GM13976 (cell line): ENCODE measurements around the gene PTPN4.

Experiments
- DNase-seq: peaks from one replicate; pipeline ENCODE4 v3.0.0; 2012; ENCODE audit warnings: low spot score
- CTCF ChIP-seq: IDR thresholded peaks from 2 replicates; pipeline ENCODE4 v1.5.1; 2012; ENCODE audit warnings: borderline replicate concordance, mild to moderate bottlenecking; ENCODE audit not compliant: insufficient read depth; ENCODE audit errors: extremely low read depth, missing control alignments, control extremely low read depth
- in situ Hi-C: fragments of 300-500 bp; cut with MboI; formaldehyde crosslinking; loops from one replicate; pipeline ENCODE4 v1.12.0; 2022; ENCODE audit warnings: low sequenced_read_pairs, mixed read lengths, inconsistent platforms; ENCODE audit not compliant: unreplicated experiment

The PTPN4 gene

GRCh38 chr2:119739580-119740255 lies 20.0 kb upstream of the PTPN4 start:
- no peak for TF ChIP-seq CTCF
- no peak for DNase-seq
- in situ Hi-C loops: no loop called here

GRCh38 chr2:119741001-119741400 lies 18.7 kb upstream of the PTPN4 start:
- no peak for DNase-seq
- in situ Hi-C loops: no loop called here
- TF ChIP-seq CTCF: no peak

GRCh38 chr2:119741868-119742267 lies 17.9 kb upstream of the PTPN4 start:
- in situ Hi-C loops: no loop called here
- DNase-seq: no peak
- TF ChIP-seq CTCF: no peak

GRCh38 chr2:119744335-119744939 lies 15.3 kb upstream of the PTPN4 start:
- no peak for DNase-seq
- TF ChIP-seq CTCF: no peak
- in situ Hi-C loops: no loop called here

GRCh38 chr2:119745566-119745965 lies 14.2 kb upstream of the PTPN4 start:
- in situ Hi-C loops: no loop called here
- no peak for DNase-seq
- no peak for TF ChIP-seq CTCF

GRCh38 chr2:119746836-119747686 lies 12.7 kb upstream of the PTPN4 start:
- DNase-seq: no peak
- in situ Hi-C loops: no loop called here
- TF ChIP-seq CTCF: no peak
